ENCODE data around the gene SERPINE1. TPM values are rescaled to one million over a fixed set of nuclear protein-coding genes. Genes with fewer than 3 reads are reported as not detected.

The SERPINE1 gene
- polyA plus RNA-seq (2013, experiment 1 of 2): 2.3 TPM
- polyA plus RNA-seq (2013, experiment 2 of 2): 2.2 TPM

GRCh38 chr7:101126651-101127459 is at the start of gene SERPINE1:
SERPINE1 (plus strand) TSS chr7:101127104; CDS start chr7:101128394, 1,290 bp downstream.
- no peak within 1 kb of the TSS for H3K27ac ChIP-seq (replicated peaks; ENCODE audit: low read length)
- H3K4me1 ChIP-seq (ENCODE audit: control insufficient read depth in 2 of 2, insufficient read depth in 1 of 2, low read depth in 1 of 2, low read length in 2 of 2): peaks cover 16 to 28% of the 10 kb centered on the region in 2 donors
- H3K4ac ChIP-seq (ENCODE audit: low read length): no peak within 1 kb of the TSS
- H3K4me3 ChIP-seq (ENCODE audit: low read length in 2 of 2): peak within 1 kb of the TSS; percentile 33 to 56
- no peak within 1 kb of the TSS for H2BK5ac ChIP-seq (ENCODE audit: low read length)
- no peak for DNase-seq (ENCODE audit: low spot score)
- no peaks in the 10 kb centered on the region for H3K36me3 ChIP-seq (replicated peaks in 1 of 2; ENCODE audit: control insufficient read depth in 2 of 2, insufficient read depth in 2 of 2, low read length in 2 of 2)
- H3K18ac ChIP-seq (ENCODE audit: low read length): peak within 1 kb of the TSS; percentile 59
- no peak within 1 kb of the TSS for H2BK120ac ChIP-seq (ENCODE audit: low read depth, low read length)
- peak within 1 kb of the TSS; percentile 35 for H3K4me2 ChIP-seq (ENCODE audit: insufficient read depth, low read length, poor library complexity, severe bottlenecking)
- H3K23ac ChIP-seq (ENCODE audit: low read depth, low read length, poor library complexity): no peak within 1 kb of the TSS
- no peaks in the 10 kb centered on the region for H3K9me3 ChIP-seq (replicated peaks in 1 of 2; ENCODE audit: control insufficient read depth in 2 of 2, insufficient read depth in 1 of 2, low read depth in 1 of 2, low read length in 2 of 2)
- peaks cover 0 to 4% (median 0%) of the 10 kb centered on the region in 3 experiments for H3K27me3 ChIP-seq (ENCODE audit: control insufficient read depth in 3 of 3, insufficient read depth in 3 of 3, low read depth in 1 of 3, low read length in 3 of 3)
- no peak within 1 kb of the TSS for H3K9ac ChIP-seq (ENCODE audit: low read depth, low read length, poor library complexity)
- H3K14ac ChIP-seq (ENCODE audit: low read length): no peak within 1 kb of the TSS
- no peaks in the 10 kb centered on the region for H3K79me1 ChIP-seq (ENCODE audit: low read depth, low read length)
- no peak within 1 kb of the TSS for H4K8ac ChIP-seq (ENCODE audit: low read depth, low read length)
- WGBS, 2 donors (ENCODE audit: extremely low coverage in 2 of 2, insufficient read length in 2 of 2, insufficient replicate concordance in 1 of 2): no CpG with 5 or more reads among the region's 22 CpGs
- no peak within 1 kb of the TSS for H4K91ac ChIP-seq (ENCODE audit: low read depth, low read length, poor library complexity)
- H2AK5ac ChIP-seq (ENCODE audit: low read depth, low read length): peak within 1 kb of the TSS; percentile 77
- no peak within 1 kb of the TSS for H2BK15ac ChIP-seq (ENCODE audit: low read length)
- H2AFZ ChIP-seq (ENCODE audit: low read length): peak within 1 kb of the TSS; percentile 80
- no peak within 1 kb of the TSS for H2BK12ac ChIP-seq (ENCODE audit: low read length)

GRCh38 chr7:101077303-101078086 is 49.4 kb upstream of the SERPINE1 start:
- no peak overlapping the region for H3K4me3 ChIP-seq (ENCODE audit: low read length in 2 of 2)
- no peak overlapping the region for H3K23ac ChIP-seq (ENCODE audit: low read depth, low read length, poor library complexity)
- H2AFZ ChIP-seq (ENCODE audit: low read length): no peak overlapping the region
- no peak overlapping the region for H3K14ac ChIP-seq (ENCODE audit: low read length)
- H2BK12ac ChIP-seq (ENCODE audit: low read length): no peak overlapping the region
- no peaks in the 10 kb centered on the region for H3K27me3 ChIP-seq (ENCODE audit: control insufficient read depth in 3 of 3, insufficient read depth in 3 of 3, low read depth in 1 of 3, low read length in 3 of 3)
- DNase-seq (ENCODE audit: low spot score): peak; percentile 74
- H4K8ac ChIP-seq (ENCODE audit: low read depth, low read length): no peak overlapping the region
- no CpG with 5 or more reads among the region's 13 CpGs for WGBS, 2 donors (ENCODE audit: extremely low coverage in 2 of 2, insufficient read length in 2 of 2, insufficient replicate concordance in 1 of 2)
- H4K91ac ChIP-seq (ENCODE audit: low read depth, low read length, poor library complexity): no peak overlapping the region
- no peak overlapping the region for H2BK15ac ChIP-seq (ENCODE audit: low read length)
- no peak overlapping the region for H2BK5ac ChIP-seq (ENCODE audit: low read length)
- no peak overlapping the region for H3K27ac ChIP-seq (replicated peaks; ENCODE audit: low read length)
- H2AK5ac ChIP-seq (ENCODE audit: low read depth, low read length): no peak overlapping the region
- no peak overlapping the region for H3K18ac ChIP-seq (ENCODE audit: low read length)
- no peak overlapping the region for H3K4me2 ChIP-seq (ENCODE audit: insufficient read depth, low read length, poor library complexity, severe bottlenecking)
- no peaks in the 10 kb centered on the region for H3K79me1 ChIP-seq (ENCODE audit: low read depth, low read length)
- H3K36me3 ChIP-seq (replicated peaks in 1 of 2; ENCODE audit: control insufficient read depth in 2 of 2, insufficient read depth in 2 of 2, low read length in 2 of 2): no peaks in the 10 kb centered on the region
- H3K9ac ChIP-seq (ENCODE audit: low read depth, low read length, poor library complexity): no peak overlapping the region
- H3K9me3 ChIP-seq (replicated peaks in 1 of 2; ENCODE audit: control insufficient read depth in 2 of 2, insufficient read depth in 1 of 2, low read depth in 1 of 2, low read length in 2 of 2): no peaks in the 10 kb centered on the region
- no peak overlapping the region for H3K4ac ChIP-seq (ENCODE audit: low read length)
- peaks cover 0 to 2% of the 10 kb centered on the region in 2 donors for H3K4me1 ChIP-seq (ENCODE audit: control insufficient read depth in 2 of 2, insufficient read depth in 1 of 2, low read depth in 1 of 2, low read length in 2 of 2)
- H2BK120ac ChIP-seq (ENCODE audit: low read depth, low read length): no peak overlapping the region

GRCh38 chr7:101081432-101081831 is 45.5 kb upstream of the SERPINE1 start:
- H3K4ac ChIP-seq (ENCODE audit: low read length): no peak overlapping the region
- H3K9me3 ChIP-seq (replicated peaks in 1 of 2; ENCODE audit: control insufficient read depth in 2 of 2, insufficient read depth in 1 of 2, low read depth in 1 of 2, low read length in 2 of 2): no peaks in the 10 kb centered on the region
- no peak overlapping the region for H3K23ac ChIP-seq (ENCODE audit: low read depth, low read length, poor library complexity)
- no peak overlapping the region for H3K18ac ChIP-seq (ENCODE audit: low read length)
- H3K27ac ChIP-seq (replicated peaks; ENCODE audit: low read length): no peak overlapping the region
- no peaks in the 10 kb centered on the region for H3K36me3 ChIP-seq (replicated peaks in 1 of 2; ENCODE audit: control insufficient read depth in 2 of 2, insufficient read depth in 2 of 2, low read length in 2 of 2)
- H2BK120ac ChIP-seq (ENCODE audit: low read depth, low read length): no peak overlapping the region
- no peak overlapping the region for H3K14ac ChIP-seq (ENCODE audit: low read length)
- H3K4me3 ChIP-seq (ENCODE audit: low read length in 2 of 2): no peak overlapping the region
- H2AK5ac ChIP-seq (ENCODE audit: low read depth, low read length): no peak overlapping the region
- H3K27me3 ChIP-seq (ENCODE audit: control insufficient read depth in 3 of 3, insufficient read depth in 3 of 3, low read depth in 1 of 3, low read length in 3 of 3): no peaks in the 10 kb centered on the region
- WGBS, 2 donors (ENCODE audit: extremely low coverage in 2 of 2, insufficient read length in 2 of 2, insufficient replicate concordance in 1 of 2): no CpG with 5 or more reads among the region's 1 CpG
- H3K79me1 ChIP-seq (ENCODE audit: low read depth, low read length): no peaks in the 10 kb centered on the region
- no peak overlapping the region for H3K9ac ChIP-seq (ENCODE audit: low read depth, low read length, poor library complexity)
- H3K4me2 ChIP-seq (ENCODE audit: insufficient read depth, low read length, poor library complexity, severe bottlenecking): no peak overlapping the region
- H2BK5ac ChIP-seq (ENCODE audit: low read length): no peak overlapping the region
- peaks cover 2 to 7% of the 10 kb centered on the region in 2 donors for H3K4me1 ChIP-seq (ENCODE audit: control insufficient read depth in 2 of 2, insufficient read depth in 1 of 2, low read depth in 1 of 2, low read length in 2 of 2)
- no peak overlapping the region for H4K8ac ChIP-seq (ENCODE audit: low read depth, low read length)
- no peak overlapping the region for H2BK12ac ChIP-seq (ENCODE audit: low read length)
- H4K91ac ChIP-seq (ENCODE audit: low read depth, low read length, poor library complexity): no peak overlapping the region
- H2BK15ac ChIP-seq (ENCODE audit: low read length): no peak overlapping the region
- H2AFZ ChIP-seq (ENCODE audit: low read length): no peak overlapping the region
- no peak for DNase-seq (ENCODE audit: low spot score)

GRCh38 chr7:101084865-101085161 is 42.1 kb upstream of the SERPINE1 start:
- Histone ChIP-seq H2AK5ac (ENCODE audit: low read depth, low read length) (no peak overlapping the region), H2BK5ac (ENCODE audit: low read length) (peak overlapping the region; percentile 77), H3K27ac (replicated peaks; ENCODE audit: low read length) (no peak overlapping the region), H3K4me2 (ENCODE audit: insufficient read depth, low read length, poor library complexity, severe bottlenecking) (no peak overlapping the region), H3K4me3 (ENCODE audit: low read length in 2 of 2) (peak overlapping the region in 1 of 2 donors; percentile 60), H2AFZ (ENCODE audit: low read length) (peak overlapping the region; percentile 95), H3K36me3 (replicated peaks in 1 of 2; ENCODE audit: control insufficient read depth in 2 of 2, insufficient read depth in 2 of 2, low read length in 2 of 2) (peaks cover 0 to 33% of the 10 kb centered on the region in 2 donors), H3K23ac (ENCODE audit: low read depth, low read length, poor library complexity) (no peak overlapping the region), H2BK120ac (ENCODE audit: low read depth, low read length) (no peak overlapping the region), H3K9me3 (replicated peaks in 1 of 2; ENCODE audit: control insufficient read depth in 2 of 2, insufficient read depth in 1 of 2, low read depth in 1 of 2, low read length in 2 of 2) (no peaks in the 10 kb centered on the region), H3K4me1 (ENCODE audit: control insufficient read depth in 2 of 2, insufficient read depth in 1 of 2, low read depth in 1 of 2, low read length in 2 of 2) (peaks cover 2 to 4% of the 10 kb centered on the region in 2 donors), H3K4ac (ENCODE audit: low read length) (no peak overlapping the region), H3K18ac (ENCODE audit: low read length) (peak overlapping the region; percentile 45), H3K27me3 (ENCODE audit: control insufficient read depth in 3 of 3, insufficient read depth in 3 of 3, low read depth in 1 of 3, low read length in 3 of 3) (no peaks in the 10 kb centered on the region), H4K8ac (ENCODE audit: low read depth, low read length) (no peak overlapping the region), H2BK15ac (ENCODE audit: low read length) (no peak overlapping the region), H3K79me1 (ENCODE audit: low read depth, low read length) (peaks cover 2% of the 10 kb centered on the region), H2BK12ac (ENCODE audit: low read length) (no peak overlapping the region), H3K14ac (ENCODE audit: low read length) (no peak overlapping the region), H3K9ac (ENCODE audit: low read depth, low read length, poor library complexity) (no peak overlapping the region), H4K91ac (ENCODE audit: low read depth, low read length, poor library complexity) (no peak overlapping the region)
- no peak for DNase-seq (ENCODE audit: low spot score)
- WGBS, 2 donors (ENCODE audit: extremely low coverage in 2 of 2, insufficient read length in 2 of 2, insufficient replicate concordance in 1 of 2): no CpG with 5 or more reads among the region's 5 CpGs

Data from neuronal stem cell (in vitro differentiated cells).